GM12878 (cell line): ENCODE results near the gene ACSL3. TPM values are rescaled to one million over a fixed set of nuclear protein-coding genes. Genes with fewer than 3 reads are reported as not detected.

Experiments
- ATAC-seq: fragments of 200-7000 bp; cut with Tn5 transposase; 3 replicates; pipeline ENCODE4 v1.9.1; 2020; ENCODE audit warnings: mild to moderate bottlenecking, moderate library complexity
- BruUV-seq: library from RNA; stranded (reverse); fragments of 400-500 nt; replicated peaks from 2 replicates; lab custom pipeline; 2021; lab: Mats Ljungman, UMichigan
- CTCF ChIA-PET: fragments of 300-600 bp; sonication (Branson Sonifier 250); formaldehyde crosslinking; extraction: SDS; loops from one replicate; lab custom pipeline; 2021; ENCODE audit warnings: inconsistent platforms; lab: Yijun Ruan, JAX
- POLR2A ChIA-PET: fragments of 350-600 bp; formaldehyde crosslinking; extraction: SDS; loops from one replicate; lab custom pipeline; 2021; ENCODE audit warnings: inconsistent platforms; lab: Charles Lee
- RAD21 ChIA-PET: fragments of 300-600 bp; sonication (Branson Sonifier 250); formaldehyde crosslinking; loops from one replicate; lab custom pipeline; 2023; ENCODE audit warnings: antibody characterized with exemption; ENCODE audit not compliant: unreplicated experiment; lab: Charles Lee
- SMC1A ChIA-PET: fragments of 300-600 bp; sonication (Branson Sonifier 250); formaldehyde crosslinking; loops from one replicate; lab custom pipeline; 2023; ENCODE audit not compliant: unreplicated experiment, uncharacterized antibody; lab: Charles Lee
- DNase-seq: peaks from one replicate; pipeline ENCODE4 v3.0.0-alpha.2; 2011; ENCODE audit warnings: low read depth, low spot score
- FAIRE-seq: peaks from 3 replicates; lab custom pipeline; 2011; peaks lifted over from hg19 to GRCh38; lab: Jason Lieb, UNC
- H2AFZ ChIP-seq: 2 replicates; pipeline ENCODE4 v1.6.0; 2011; ENCODE audit warnings: low read depth, low read length, control low read depth; ENCODE audit not compliant: control insufficient read depth
- H3K27ac ChIP-seq: 2 replicates; pipeline ENCODE4 v1.5.1; 2011; ENCODE audit warnings: control low read depth; ENCODE audit not compliant: control insufficient read depth, insufficient read depth
- H3K27me3 ChIP-seq, 2 experiments: replicated peaks in 1 of 2; 2 replicates each; pipeline versions ENCODE4 v1.6.0 to v1.6.1; 2011; ENCODE audit warnings: low read length in 1 of 2; ENCODE audit not compliant: control insufficient read depth in 2 of 2, insufficient read depth in 2 of 2
- H3K36me3 ChIP-seq, 2 experiments: 2 replicates each; pipeline ENCODE4 v1.5.1; 2011; ENCODE audit warnings: low read length in 1 of 2; ENCODE audit not compliant: control insufficient read depth in 2 of 2, insufficient read depth in 2 of 2
- H3K4me1 ChIP-seq: 2 replicates; pipeline ENCODE4 v1.6.1; 2011; ENCODE audit warnings: mild to moderate bottlenecking, low read length, moderate library complexity, mixed read lengths; ENCODE audit not compliant: control insufficient read depth, insufficient read depth
- H3K4me2 ChIP-seq: 2 replicates; pipeline ENCODE4 v1.6.0; 2011; ENCODE audit warnings: control low read depth; ENCODE audit not compliant: control insufficient read depth, insufficient read depth
- H3K4me3 ChIP-seq: fragments of 200-600 bp; sonication (generic); 2 replicates; pipeline ENCODE4 v1.5.1; 2016
- H3K79me2 ChIP-seq: 2 replicates; pipeline ENCODE4 v1.6.0; 2011; ENCODE audit warnings: low read length; ENCODE audit not compliant: control insufficient read depth, insufficient read depth
- H3K9ac ChIP-seq: 2 replicates; pipeline ENCODE4 v1.8.0; 2011; ENCODE audit warnings: low read length, control low read depth, mixed read lengths; ENCODE audit not compliant: control insufficient read depth, insufficient read depth
- H3K9me3 ChIP-seq: replicated peaks from 3 replicates; pipeline ENCODE4 v1.5.1; 2011; ENCODE audit warnings: mild to moderate bottlenecking, low read length; ENCODE audit not compliant: control insufficient read depth, insufficient read depth
- H4K20me1 ChIP-seq: 2 replicates; pipeline ENCODE4 v1.6.0; 2011; ENCODE audit not compliant: control insufficient read depth, insufficient read depth
- CBX5 ChIP-seq: sonication (generic); IDR thresholded peaks from 2 replicates; pipeline ENCODE4 v1.6.1; 2016; ENCODE audit warnings: low read depth, moderate library complexity, mild to moderate bottlenecking, inconsistent platforms
- EZH2 ChIP-seq: IDR thresholded peaks from 2 replicates; pipeline ENCODE4 v1.6.1; 2012; ENCODE audit warnings: low read depth, mild to moderate bottlenecking, control low read depth, inconsistent platforms, low read length, borderline replicate concordance; ENCODE audit not compliant: control insufficient read depth
- KLF5 ChIP-seq: fragments of 450-650 bp; IDR thresholded peaks from 2 replicates; pipeline ENCODE4 v1.6.1; 2014; ENCODE audit warnings: mild to moderate bottlenecking; ENCODE audit not compliant: partially characterized antibody
- NBN ChIP-seq: fragments of 450-650 bp; IDR thresholded peaks from 2 replicates; pipeline ENCODE4 v1.6.1; 2016
- NFYB ChIP-seq: IDR thresholded peaks from 2 replicates; pipeline ENCODE4 v1.6.1; 2011; ENCODE audit warnings: low read depth, mild to moderate bottlenecking, low read length, improper control_type of control experiment, moderate library complexity; ENCODE audit not compliant: insufficient read depth
- NR2F1 ChIP-seq: fragments of 450-650 bp; conservative IDR thresholded peaks from 2 replicates; pipeline ENCODE4 v1.6.1; 2017; ENCODE audit warnings: mild to moderate bottlenecking
- RAD51 ChIP-seq: fragments of 450-650 bp; IDR thresholded peaks from 2 replicates; pipeline ENCODE4 v1.6.1; 2016; ENCODE audit warnings: moderate library complexity, mild to moderate bottlenecking, inconsistent platforms
- SIX5 ChIP-seq: IDR thresholded peaks from 2 replicates; pipeline ENCODE4 v1.6.1; 2011; ENCODE audit warnings: mild to moderate bottlenecking, low read depth, low read length, moderate library complexity; ENCODE audit not compliant: severe bottlenecking
- SRF ChIP-seq, 2 experiments: IDR thresholded peaks; 2 replicates each; pipeline ENCODE4 v1.6.1; 2011; ENCODE audit warnings: low read depth in 2 of 2, low read length in 2 of 2, mild to moderate bottlenecking in 1 of 2, moderate library complexity in 1 of 2
- SUPT20H ChIP-seq: IDR thresholded peaks from 2 replicates; pipeline ENCODE4 v1.6.1; 2011; ENCODE audit warnings: low read depth, mild to moderate bottlenecking, low read length, moderate library complexity, borderline replicate concordance; ENCODE audit not compliant: control insufficient read depth
- TARDBP ChIP-seq: IDR thresholded peaks from 2 replicates; pipeline ENCODE4 v1.6.1; 2016; ENCODE audit warnings: borderline replicate concordance
- TCF3 ChIP-seq: IDR thresholded peaks from 2 replicates; pipeline ENCODE4 v1.6.1; 2012; ENCODE audit warnings: low read depth, mild to moderate bottlenecking, low read length, borderline replicate concordance; ENCODE audit not compliant: insufficient read depth
- ZNF24 ChIP-seq: fragments of 450-650 bp; IDR thresholded peaks from 2 replicates; pipeline ENCODE4 v1.6.1; 2017; ENCODE audit warnings: antibody characterized with exemption, mild to moderate bottlenecking
- whole genome bisulfite sequencing: methylation state at CpG from one replicate; pipeline ENCODE4 v1.1.6; 2016; ENCODE audit warnings: low lambda C conversion rate; ENCODE audit not compliant: insufficient replicate concordance, insufficient coverage; ENCODE audit errors: missing lambda C conversion rate; 5-methylcytosine and 5-hydroxymethylcytosine counted together
- in situ Hi-C: fragments of 300-500 bp; cut with MboI; formaldehyde crosslinking; loops from 9 replicates; pipeline ENCODE4 v1.14.3; 2018; ENCODE audit warnings: mixed read lengths
- intact Hi-C: fragments of 100-400 bp; cut with micrococcal nuclease; formaldehyde crosslinking; loops from one replicate; pipeline ENCODE4 v1.14.2; 2022; ENCODE audit not compliant: unreplicated experiment
- polyA plus RNA-seq, 11 experiments: library from polyadenylated mRNA; depleted of rRNA in 4 of 11; unstranded in 6 of 11; stranded (reverse) in 5 of 11; fragments of >200 nt; fragmentation: Nextera tagmentation in 4 of 11; fragmentation: Illumina TruSeq in 1 of 11; extraction: Ambion mirVana in 4 of 11; extraction: Trizol in 1 of 11; gene quantifications; 1 replicate in 1 of 11; 2 replicates in 10 of 11; pipeline versions ENCODE4 v1.2.1 to v1.2.3, GENCODE V29; 2011 to 2016; ENCODE audit warnings: inconsistent platforms in 2 of 11, missing spikeins in 2 of 11, low read depth in 1 of 11
- total RNA-seq, 4 experiments: library from RNA; depleted of rRNA in 3 of 4; stranded (reverse); fragments of >200 nt in 3 of 4; fragmentation: Illumina TruSeq in 1 of 4; extraction: Trizol in 1 of 4; gene quantifications; 2 replicates each; pipeline versions ENCODE4 v1.2.1 to v1.2.3, GENCODE V29; 2013 to 2021
- TF ChIP-seq, protein P1 (sequence below): IDR thresholded peaks from 2 replicates; pipeline ENCODE4 v1.6.1; 2012; ENCODE audit warnings: low read depth, low read length, improper control_type of control experiment
- TF ChIP-seq, protein P2 (sequence below): IDR thresholded peaks from 2 replicates; pipeline ENCODE4 v1.6.1; 2011; ENCODE audit warnings: borderline replicate concordance, low read depth, mild to moderate bottlenecking, moderate library complexity, mixed read lengths, low read length; ENCODE audit not compliant: insufficient read depth; ENCODE audit errors: extremely low read length
- TF ChIP-seq, protein P3 (sequence below): IDR thresholded peaks from 2 replicates; pipeline ENCODE4 v1.6.1; 2011; ENCODE audit warnings: low read depth, mild to moderate bottlenecking, low read length, moderate library complexity, borderline replicate concordance; ENCODE audit errors: extremely low read depth

The ACSL3 gene
- total and polyA plus RNA-seq, 10 of the 15 experiments (the other 5 are each of a cell fraction or from before 2014, with no cell fraction given): 15.6 to 83.9 (median 56.7) TPM

DNA sequence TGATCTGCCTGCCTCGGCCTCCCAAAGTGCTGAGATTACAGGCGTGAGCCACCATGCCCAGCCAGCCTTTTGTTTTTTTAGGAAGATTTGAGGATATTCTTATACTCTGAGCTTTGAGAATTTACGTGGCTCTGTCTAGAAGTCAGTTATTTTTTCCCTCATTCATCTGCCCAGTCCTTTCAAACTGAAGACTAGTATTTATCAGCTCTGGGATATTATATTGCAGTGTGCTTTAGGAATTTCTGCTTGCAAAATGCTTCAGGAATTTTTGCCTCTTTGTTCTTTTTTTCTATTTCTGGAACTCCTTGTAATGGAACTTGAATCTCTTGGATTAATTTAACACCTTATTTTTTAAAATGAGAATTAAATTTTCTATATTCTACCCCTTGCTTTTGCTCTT lies 22.6 kb downstream of the ACSL3 start:
- no peak overlapping the region for H3K4me3 ChIP-seq
- H3K27me3 ChIP-seq: no peaks in the 10 kb centered on the region
- ChIA-PET SMC1A (interaction anchor here (0.7 kb wide), 1 partner anchor 27 kb away, joined by 3 read pairs; no protein-coding TSS in a partner anchor), RAD21 (interaction anchor here (0.6 kb wide), 1 partner anchor 17 kb away, joined by 3 read pairs; no protein-coding TSS in a partner anchor), CTCF (interaction anchor here (0.7 to 2.0 kb wide), 4 partner anchors 20 to 219 kb away, joined by 3 to 7 read pairs (median 4); no protein-coding TSS in a partner anchor), POLR2A (no interaction called here)
- FAIRE-seq: no peak
- no TSS peak for BruUV-seq
- 95% methylated on average over 3 of the region's 3 CpGs for WGBS
- no peak overlapping the region for H2AFZ ChIP-seq
- no peak overlapping the region for H3K27ac ChIP-seq
- in situ Hi-C loops (no loop called here), intact Hi-C loops (no loop called here)
- no peak for DNase-seq
- no peak for TF ChIP-seq ZNF24
- TF ChIP-seq, protein P1, sequence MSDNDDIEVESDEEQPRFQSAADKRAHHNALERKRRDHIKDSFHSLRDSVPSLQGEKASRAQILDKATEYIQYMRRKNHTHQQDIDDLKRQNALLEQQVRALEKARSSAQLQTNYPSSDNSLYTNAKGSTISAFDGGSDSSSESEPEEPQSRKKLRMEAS: no peak
- TF ChIP-seq RAD51: no peak
- no peak for TF ChIP-seq TARDBP
- TF ChIP-seq TCF3: no peak
- TF ChIP-seq SRF (IDR thresholded peaks at IDR 0.05; ENCODE audit: low read depth in 2 of 2, low read length in 2 of 2): no peak
- TF ChIP-seq, protein P2, sequence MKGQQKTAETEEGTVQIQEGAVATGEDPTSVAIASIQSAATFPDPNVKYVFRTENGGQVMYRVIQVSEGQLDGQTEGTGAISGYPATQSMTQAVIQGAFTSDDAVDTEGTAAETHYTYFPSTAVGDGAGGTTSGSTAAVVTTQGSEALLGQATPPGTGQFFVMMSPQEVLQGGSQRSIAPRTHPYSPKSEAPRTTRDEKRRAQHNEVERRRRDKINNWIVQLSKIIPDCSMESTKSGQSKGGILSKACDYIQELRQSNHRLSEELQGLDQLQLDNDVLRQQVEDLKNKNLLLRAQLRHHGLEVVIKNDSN: no peak
- no peak for TF ChIP-seq NBN
- TF ChIP-seq SUPT20H: no peak
- TF ChIP-seq NR2F1: no peak
- TF ChIP-seq CBX5: no peak
- TF ChIP-seq, protein P3, sequence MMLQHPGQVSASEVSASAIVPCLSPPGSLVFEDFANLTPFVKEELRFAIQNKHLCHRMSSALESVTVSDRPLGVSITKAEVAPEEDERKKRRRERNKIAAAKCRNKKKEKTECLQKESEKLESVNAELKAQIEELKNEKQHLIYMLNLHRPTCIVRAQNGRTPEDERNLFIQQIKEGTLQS: no peak
- no peak for TF ChIP-seq EZH2
- TF ChIP-seq KLF5: no peak
- no peak for TF ChIP-seq SIX5
- TF ChIP-seq NFYB: no peak
- peaks cover 10% of the 10 kb centered on the region for H3K79me2 ChIP-seq
- no peaks in the 10 kb centered on the region for H3K9me3 ChIP-seq
- no peaks in the 10 kb centered on the region for H3K4me1 ChIP-seq
- H3K4me2 ChIP-seq: no peak overlapping the region
- no peaks in the 10 kb centered on the region for H3K36me3 ChIP-seq
- H4K20me1 ChIP-seq: no peaks in the 10 kb centered on the region
- no peak overlapping the region for H3K9ac ChIP-seq
- no peak for ATAC-seq
